Stimulated activated CD8-positive, alpha-beta memory T cell treated with anti-CD3 and anti-CD28 coated beads, Interleukin-12 subunit alpha, Interleukin-12 subunit beta, amount 100 ng/mL, for 4 hours (primary cell): ENCODE measurements around the gene TMEM236.

Experiments used
- DNase-seq: peaks from one replicate; pipeline ENCODE4 v3.0.0-alpha.2; 2020; ENCODE audit warnings: low read depth

Gene TMEM236

DNA sequence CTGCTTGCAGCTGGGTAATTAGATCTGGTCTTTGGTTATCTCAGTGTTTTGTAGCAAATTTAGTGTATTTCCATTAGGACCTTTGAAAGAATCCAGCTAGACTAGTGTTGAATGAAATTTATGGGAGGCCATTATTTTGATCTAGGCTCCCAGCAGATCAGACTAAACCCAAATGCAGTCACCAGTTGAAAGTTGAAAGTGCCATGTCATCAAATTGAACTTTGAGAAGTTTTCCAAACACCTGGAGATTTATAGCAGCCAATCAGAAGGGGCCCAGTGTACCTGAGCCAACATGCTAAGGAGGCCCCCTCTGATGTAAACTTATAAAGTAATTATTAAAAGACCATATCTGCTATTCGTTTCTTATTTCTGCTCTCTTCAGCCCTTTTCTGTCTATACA is 11.3 kb upstream of the TMEM236 start:
- no peak for DNase-seq

DNA sequence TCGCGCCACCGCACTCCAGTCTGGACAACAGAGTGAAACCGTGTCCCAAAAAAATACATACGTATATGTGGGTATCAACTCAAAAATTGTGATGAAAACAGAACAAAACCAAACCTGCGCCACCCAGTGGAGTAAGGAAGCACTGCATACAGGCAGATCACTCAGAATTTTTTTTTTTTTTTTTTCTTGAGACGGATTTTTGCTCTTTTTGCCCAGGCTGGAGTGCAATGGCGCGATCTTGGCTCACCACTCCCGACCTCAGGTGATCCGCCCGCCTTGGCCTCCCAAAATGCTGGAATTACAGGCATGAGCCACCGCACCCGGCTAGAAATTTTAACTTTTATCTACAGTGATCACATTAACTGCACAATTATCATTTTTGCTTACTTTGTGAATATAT is 9.1 kb upstream of the TMEM236 start:
- peak; percentile 15 for DNase-seq

- DNase-seq, result no peak
Measured at GRCh38 chr10:17743437-17743836, 8.6 kb upstream of the TMEM236 start.

DNA sequence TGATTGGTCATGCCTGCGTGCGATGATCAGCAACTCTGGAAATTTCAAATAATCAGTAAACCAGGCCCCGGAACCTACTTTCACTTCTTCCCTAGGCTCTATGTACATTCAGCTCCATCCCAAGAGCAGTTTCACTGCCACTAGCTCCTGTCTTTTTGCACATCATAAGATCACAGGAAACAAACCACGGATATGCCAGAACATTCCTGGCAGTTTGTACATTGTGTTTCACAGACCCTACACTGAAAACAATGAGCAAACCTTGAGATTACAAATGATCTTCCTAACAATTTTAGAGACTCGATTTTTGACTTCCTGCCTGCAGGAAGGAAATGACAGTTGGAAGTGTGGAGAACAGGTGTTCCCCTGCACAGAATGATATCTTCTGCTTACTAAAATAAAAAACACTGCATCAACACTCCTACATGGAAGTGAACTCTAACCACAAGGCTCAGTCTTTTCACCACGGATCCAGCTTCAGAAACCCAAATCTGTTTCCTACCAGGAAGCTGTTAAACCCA is 7.6 kb upstream of the TMEM236 start:
- no peak for DNase-seq

GRCh38 chr10:17747883-17748550 is 4.0 kb upstream of the TMEM236 start:
- no peak for DNase-seq

DNA sequence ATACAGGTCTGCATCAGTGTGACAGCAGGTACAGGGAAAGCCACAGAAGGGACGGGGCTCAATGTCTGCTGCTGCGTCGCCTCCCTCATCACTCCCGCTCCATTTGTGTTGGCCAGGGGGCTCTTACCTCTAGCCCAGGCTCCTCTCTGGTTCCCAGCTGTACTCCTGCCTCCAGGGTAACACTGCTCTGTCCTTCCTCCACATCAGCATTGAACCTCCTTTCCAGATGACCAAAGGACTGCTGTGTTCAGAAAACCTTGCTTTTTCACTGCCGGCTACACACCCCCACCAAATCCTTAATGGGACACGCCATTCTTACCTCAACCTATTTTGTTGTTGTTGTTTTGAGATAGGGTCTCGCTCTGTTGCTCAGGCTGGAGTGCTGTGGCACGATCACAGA is 2.1 kb upstream of the TMEM236 start:
- DNase-seq, result no peak

GRCh38 chr10:17756557-17757217 is 4.7 kb downstream of the TMEM236 start:
- DNase-seq, result no peak

- no peak for DNase-seq
Measured at GRCh38 chr10:17758200-17758599, 6.2 kb downstream of the TMEM236 start.

DNA sequence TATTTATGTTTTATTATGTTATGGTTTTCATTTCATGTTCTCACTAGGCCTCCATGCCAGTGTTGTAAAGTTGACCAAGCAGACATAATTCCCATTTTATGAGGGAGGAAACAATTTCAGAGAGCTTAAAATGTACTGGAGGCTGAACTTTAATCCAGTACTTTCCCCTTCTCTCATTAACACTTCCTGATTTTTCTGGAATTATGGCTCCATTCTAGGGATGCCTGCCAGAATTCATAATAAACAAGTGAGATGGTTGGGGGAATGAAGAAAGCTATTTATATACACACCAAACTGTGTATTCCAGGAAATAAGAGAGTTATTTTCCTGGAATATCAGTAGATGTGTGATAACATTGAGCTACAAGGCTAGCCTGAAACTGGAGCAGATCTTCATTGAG is 6.9 kb downstream of the TMEM236 start:
- no peak for DNase-seq

GRCh38 chr10:17764142-17764541 is 12.1 kb downstream of the TMEM236 start:
- no peak for DNase-seq

DNA sequence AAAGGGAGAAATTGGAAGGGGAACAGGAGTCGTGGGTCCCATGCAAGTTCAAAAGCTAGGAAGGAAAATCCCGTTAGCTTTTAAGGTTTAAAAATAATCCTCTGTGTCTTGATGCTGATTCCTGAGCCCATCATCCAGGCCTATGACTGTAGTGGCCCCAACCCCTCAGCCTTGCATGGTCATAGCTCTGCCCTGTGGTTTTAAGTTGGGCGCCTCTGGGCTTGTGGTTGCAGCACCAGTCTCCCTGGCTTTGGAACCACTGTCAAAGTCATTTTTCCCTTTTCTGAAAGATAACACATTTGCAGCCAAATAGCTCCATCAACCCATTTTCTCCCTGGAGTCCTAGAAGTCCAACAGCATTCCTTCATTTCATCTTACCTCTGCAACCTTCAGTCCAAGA is 13.6 kb downstream of the TMEM236 start:
- DNase-seq, result no peak

DNA sequence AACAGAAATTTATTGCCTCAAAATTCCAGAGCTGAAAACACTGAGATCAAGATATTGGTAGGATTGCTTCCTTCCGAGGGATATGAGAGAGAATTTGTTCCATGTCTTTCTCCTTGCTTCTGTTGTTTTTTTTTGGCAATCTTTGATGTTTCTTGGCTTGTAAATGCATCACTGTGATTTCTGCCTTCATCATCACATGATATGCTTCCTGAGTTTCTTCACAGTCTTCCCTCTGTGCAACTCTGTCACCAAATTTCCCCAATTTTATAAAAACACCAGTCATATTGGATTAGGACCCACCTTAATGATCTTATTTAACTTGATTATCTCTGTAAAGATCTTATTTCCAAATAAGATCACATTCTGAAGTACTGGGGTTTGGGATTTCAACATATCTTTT is 14.7 kb downstream of the TMEM236 start:
- DNase-seq, result no peak

- no peak for DNase-seq
Measured at GRCh38 chr10:17768496-17768895, 16.5 kb downstream of the TMEM236 start.

DNA sequence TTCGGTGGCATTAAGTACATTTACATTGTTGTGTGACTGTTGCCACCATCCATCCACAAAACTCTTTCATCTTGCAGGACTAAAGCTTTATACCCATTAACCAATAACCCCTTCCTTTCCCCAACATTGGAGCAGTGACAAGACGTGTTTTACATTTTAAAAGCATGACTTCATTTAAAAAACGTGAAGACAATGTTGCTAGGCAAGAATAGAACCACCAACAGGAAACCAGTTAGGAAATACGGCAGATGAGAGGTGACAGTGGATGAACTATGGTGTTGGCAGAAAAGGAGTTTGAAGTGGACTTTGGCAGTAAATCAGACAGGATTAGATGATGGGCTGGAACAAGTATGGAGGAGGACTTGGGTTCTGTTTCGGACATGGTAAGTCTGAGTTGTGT is 17.0 kb downstream of the TMEM236 start:
- DNase-seq, result no peak

GRCh38 chr10:17771017-17771416 is 19.0 kb downstream of the TMEM236 start:
- DNase-seq, result no peak

GRCh38 chr10:17779784-17780183 is 27.8 kb downstream of the TMEM236 start:
- DNase-seq, result no peak

DNA sequence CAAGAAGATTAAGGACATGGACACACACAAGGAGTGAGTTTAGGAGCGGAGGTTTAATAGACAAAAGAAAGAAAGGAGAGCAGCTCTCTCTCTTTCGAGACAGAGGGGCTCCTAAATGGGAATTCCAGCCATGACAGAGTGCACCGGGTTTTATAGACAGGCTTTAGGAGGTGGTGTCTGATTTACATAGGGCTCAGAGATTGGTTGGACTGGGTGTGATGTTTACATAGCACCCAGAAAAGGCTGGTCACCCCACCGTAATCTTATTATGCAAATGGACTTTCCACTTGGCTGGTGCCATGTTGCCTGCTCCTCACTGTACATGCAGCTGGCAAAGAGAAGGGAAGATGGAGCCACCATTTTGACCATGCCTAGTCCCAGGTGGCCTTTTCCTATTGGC is 28.7 kb downstream of the TMEM236 start:
- no peak for DNase-seq

DNA sequence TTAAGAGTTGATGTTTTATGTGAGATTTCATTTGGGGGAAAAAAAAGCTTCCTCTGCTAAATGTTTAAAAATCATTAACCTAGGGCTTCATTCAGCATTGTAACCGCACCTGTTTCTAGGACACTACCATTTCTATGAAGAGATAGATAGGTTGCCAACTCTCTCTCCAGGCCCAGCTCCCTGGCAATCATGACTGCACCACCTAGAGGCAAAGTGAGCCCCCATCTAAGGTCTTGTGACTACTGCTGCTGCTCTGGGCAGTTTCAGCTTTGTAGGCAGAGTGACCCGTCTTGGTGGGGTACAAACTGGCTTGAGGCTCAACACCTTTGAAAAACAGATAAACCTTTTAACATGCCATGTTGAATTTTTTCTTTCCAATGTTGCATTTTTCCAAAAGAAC is 29.9 kb downstream of the TMEM236 start:
- no peak for DNase-seq

DNA sequence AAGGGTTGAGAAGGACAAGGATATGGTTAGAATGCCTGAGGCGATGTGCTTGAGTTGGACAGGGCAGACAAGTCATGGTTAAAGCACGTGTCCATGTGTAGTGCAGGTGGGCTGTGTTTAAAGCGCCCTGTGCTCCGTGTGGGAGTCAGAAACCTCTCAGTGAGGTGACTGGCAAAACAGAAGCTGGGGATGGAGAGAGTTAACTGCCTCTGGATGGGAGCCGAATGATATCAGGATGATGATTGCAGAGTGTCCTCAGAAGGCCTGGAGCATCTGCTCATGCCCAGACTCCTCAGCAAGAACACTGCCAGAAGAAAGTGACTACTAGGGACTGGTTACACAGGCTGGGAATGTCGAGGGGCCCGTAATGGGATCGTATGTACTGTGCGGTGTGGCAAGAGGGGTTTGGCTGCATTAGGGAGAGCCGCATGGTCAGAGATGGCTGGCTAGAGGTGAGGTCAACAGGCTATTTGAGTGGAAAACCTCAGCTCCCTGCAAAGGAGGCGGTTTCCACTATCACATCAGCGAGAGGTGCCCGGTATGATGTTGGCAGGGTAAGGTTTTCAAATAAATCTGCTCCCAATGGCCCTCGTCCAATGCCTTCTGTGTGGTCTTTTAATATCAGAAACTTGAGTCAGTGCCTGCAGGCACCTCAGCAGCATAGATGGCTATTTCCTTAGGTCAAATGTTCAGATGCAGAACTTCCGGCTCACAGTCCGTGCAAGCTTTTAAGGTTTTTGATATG is 31.1 kb downstream of the TMEM236 start:
- DNase-seq, result no peak

DNA sequence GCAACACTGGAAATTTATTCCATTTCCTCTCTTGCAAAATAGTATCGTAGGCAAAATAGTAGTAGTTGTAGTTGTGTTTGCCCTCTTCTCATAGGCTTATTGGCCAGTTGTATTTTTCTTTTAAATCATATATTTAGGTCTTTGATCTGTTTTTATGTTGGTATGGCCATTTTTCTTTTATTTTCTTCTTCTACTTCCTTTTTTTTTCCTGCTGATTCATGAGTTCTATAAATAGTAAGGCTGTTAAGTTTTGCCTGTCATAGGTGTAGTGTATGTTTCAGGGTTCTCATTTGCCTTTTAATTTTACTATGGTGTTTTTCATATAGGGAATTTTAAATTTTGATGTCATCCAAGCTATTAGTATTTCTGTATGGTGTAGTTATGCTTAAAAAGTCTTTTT is 31.8 kb downstream of the TMEM236 start:
- no peak for DNase-seq

- no peak for DNase-seq
Measured at GRCh38 chr10:17784688-17785087, 32.7 kb downstream of the TMEM236 start.

DNA sequence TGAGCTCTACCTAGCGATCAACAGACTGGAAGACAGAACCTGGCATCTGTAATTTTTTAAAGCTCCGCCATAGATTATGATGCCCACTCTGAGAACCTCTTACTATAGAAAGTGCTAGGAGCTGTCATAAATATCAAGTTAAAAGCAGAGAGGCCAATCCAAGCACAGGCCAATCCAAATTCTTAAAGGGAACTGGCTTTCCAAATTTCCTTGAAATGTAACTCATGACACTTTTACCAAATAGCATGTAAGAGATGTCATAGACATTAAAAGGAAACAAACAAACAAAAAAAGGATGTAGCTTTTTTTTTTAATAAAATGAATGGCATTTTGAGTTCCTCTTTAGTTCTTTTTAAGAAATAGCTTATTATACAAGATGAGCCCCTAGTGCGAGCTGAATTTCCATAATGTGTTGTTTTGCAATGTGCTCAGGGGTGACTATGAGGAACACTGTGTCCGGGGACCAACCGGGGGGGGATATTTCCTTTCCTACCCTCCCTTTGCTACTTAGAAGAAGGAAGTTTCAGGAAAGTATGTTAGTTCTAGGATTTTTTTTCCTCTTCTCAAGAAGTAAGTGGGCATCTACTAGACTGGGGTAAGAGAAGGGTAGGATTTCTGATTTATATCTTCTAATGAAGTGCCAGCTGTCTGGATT is 33.4 kb downstream of the TMEM236 start:
- no peak for DNase-seq
